Measurements from ENCODE around the gene SLC4A5. TPM values are rescaled to one million over a fixed set of nuclear protein-coding genes. Genes with fewer than 3 reads are reported as not detected.
"Not testable (repeated sequence)": the region's sequence is repeated elsewhere in the genome, so short reads cannot be mapped to it uniquely, and the experiment has no call there.

SLC4A5 gene
- polyA plus RNA-seq, 2 of the 4 experiments (the other 2 are of a cell fraction): 0.50 to 1.1 TPM

DNA sequence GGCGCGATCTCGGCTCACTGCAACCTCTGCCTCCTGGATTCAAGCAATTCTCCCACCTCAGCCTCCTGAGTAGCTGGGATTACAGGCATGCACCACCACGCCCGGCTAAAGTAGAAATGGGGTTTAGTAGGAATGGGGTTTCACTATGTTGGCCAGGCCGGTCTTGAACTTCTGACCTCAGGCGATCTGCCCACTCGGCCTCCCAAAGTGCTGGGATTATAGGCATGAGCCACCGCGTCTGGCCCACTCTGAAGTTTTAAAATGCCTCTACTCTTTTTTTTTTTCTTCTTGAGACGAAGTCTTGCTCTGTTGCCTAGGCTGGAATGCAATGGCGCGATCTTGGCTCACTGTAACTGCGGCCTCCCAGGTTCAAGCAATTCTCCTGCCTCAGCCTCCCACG, 156.5 kb downstream of the SLC4A5 start:
- WGBS (ENCODE audit: missing lambda C conversion rate): 91% methylated on average over 15 of the region's 15 CpGs
- CTCF ChIA-PET: interaction anchor here (0.6 kb wide), 1 partner anchor 173 kb away, joined by 3 read pairs; no protein-coding TSS in a partner anchor
- H3K4me3 ChIP-seq; FAIRE-seq; POLR2A ChIA-PET; H3K27ac ChIP-seq; H3K9me3 ChIP-seq; ATAC-seq; DNase-seq (ENCODE audit: low read depth in 1 of 2, low spot score in 1 of 2); H3K4me1 ChIP-seq; H3K4me2 ChIP-seq: not testable (repeated sequence)

DNA sequence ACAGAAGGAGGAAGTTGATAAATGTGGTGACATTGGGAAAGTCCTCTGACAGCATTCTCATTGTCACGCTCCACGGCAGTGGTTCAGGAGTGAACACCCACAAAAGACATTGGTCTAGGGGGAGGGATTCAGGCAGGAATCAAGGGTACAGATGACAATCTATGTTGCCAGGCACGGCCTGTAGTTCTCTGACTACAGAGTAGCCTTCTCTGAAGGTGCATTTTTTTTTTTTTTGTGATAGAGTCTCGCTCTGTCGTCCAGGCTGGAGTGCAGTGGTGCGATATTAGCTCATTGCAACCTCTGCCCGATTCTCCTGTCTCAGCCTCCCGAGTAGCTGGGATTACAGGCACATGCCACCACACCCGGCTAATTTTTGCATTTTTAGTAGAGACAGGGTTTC, 157.2 kb downstream of the SLC4A5 start:
- Histone ChIP-seq H3K4me2 (no peak overlapping the region), H3K9me3 (no peaks in the 10 kb centered on the region), H3K4me3 (no peak overlapping the region), H3K4me1 (peaks cover 6% of the 10 kb centered on the region; the same call in 1 of the 3 replicates), H3K27ac (no peak overlapping the region)
- FAIRE-seq (no peak), ATAC-seq (no peak; a peak in 1 of 6 replicates), DNase-seq (ENCODE audit: low read depth in 1 of 2, low spot score in 1 of 2) (no peak)
- ChIA-PET POLR2A (no interaction called here), CTCF (no interaction called here)
- TF ChIP-seq, protein P1, sequence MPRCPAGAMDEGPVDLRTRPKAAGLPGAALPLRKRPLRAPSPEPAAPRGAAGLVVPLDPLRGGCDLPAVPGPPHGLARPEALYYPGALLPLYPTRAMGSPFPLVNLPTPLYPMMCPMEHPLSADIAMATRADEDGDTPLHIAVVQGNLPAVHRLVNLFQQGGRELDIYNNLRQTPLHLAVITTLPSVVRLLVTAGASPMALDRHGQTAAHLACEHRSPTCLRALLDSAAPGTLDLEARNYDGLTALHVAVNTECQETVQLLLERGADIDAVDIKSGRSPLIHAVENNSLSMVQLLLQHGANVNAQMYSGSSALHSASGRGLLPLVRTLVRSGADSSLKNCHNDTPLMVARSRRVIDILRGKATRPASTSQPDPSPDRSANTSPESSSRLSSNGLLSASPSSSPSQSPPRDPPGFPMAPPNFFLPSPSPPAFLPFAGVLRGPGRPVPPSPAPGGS (IDR thresholded peaks at IDR 0.05): no peak
- TF ChIP-seq ZSCAN20 (CRISPR knock-in tag; IDR thresholded peaks at IDR 0.05) (no peak), KDM1A (IDR thresholded peaks at IDR 0.05; ENCODE audit: low read depth) (no peak), GATA3 (IDR thresholded peaks at IDR 0.05; ENCODE audit: borderline replicate concordance) (no peak), RAD21 (conservative IDR thresholded peaks at IDR 0.05 in 1 of 2, IDR thresholded peaks at IDR 0.05 in 1 of 2) (no peak), ZC3H11A (IDR thresholded peaks at IDR 0.05) (no peak), BHLHE40 (IDR thresholded peaks at IDR 0.05; ENCODE audit: low read depth, low read length) (no peak), EP300 (IDR thresholded peaks at IDR 0.05) (no peak), NFE2L2 (conservative IDR thresholded peaks at IDR 0.05; ENCODE audit: low read length) (no peak), RCOR1 (IDR thresholded peaks at IDR 0.05; ENCODE audit: low read depth, low read length) (no peak), ZNF302 (CRISPR knock-in tag; IDR thresholded peaks at IDR 0.05) (no peak), FOSB (CRISPR knock-in tag; IDR thresholded peaks at IDR 0.05) (no peak), TFCP2L1 (CRISPR knock-in tag; IDR thresholded peaks at IDR 0.05) (no peak), MYC (IDR thresholded peaks at IDR 0.05; ENCODE audit: borderline replicate concordance, low read length) (no peak)
- TF ChIP-seq, protein P2, sequence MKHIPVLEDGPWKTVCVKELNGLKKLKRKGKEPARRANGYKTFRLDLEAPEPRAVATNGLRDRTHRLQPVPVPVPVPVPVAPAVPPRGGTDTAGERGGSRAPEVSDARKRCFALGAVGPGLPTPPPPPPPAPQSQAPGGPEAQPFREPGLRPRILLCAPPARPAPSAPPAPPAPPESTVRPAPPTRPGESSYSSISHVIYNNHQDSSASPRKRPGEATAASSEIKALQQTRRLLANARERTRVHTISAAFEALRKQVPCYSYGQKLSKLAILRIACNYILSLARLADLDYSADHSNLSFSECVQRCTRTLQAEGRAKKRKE (CRISPR knock-in tag; IDR thresholded peaks at IDR 0.05; ENCODE audit: low read depth): no peak
- TF ChIP-seq, protein P3, sequence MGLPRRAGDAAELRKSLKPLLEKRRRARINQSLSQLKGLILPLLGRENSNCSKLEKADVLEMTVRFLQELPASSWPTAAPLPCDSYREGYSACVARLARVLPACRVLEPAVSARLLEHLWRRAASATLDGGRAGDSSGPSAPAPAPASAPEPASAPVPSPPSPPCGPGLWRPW (IDR thresholded peaks at IDR 0.05): no peak
- TF ChIP-seq, protein P4, sequence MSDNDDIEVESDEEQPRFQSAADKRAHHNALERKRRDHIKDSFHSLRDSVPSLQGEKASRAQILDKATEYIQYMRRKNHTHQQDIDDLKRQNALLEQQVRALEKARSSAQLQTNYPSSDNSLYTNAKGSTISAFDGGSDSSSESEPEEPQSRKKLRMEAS (IDR thresholded peaks at IDR 0.05): no peak
- WGBS (ENCODE audit: missing lambda C conversion rate): 73% methylated on average over 9 of the region's 9 CpGs

DNA sequence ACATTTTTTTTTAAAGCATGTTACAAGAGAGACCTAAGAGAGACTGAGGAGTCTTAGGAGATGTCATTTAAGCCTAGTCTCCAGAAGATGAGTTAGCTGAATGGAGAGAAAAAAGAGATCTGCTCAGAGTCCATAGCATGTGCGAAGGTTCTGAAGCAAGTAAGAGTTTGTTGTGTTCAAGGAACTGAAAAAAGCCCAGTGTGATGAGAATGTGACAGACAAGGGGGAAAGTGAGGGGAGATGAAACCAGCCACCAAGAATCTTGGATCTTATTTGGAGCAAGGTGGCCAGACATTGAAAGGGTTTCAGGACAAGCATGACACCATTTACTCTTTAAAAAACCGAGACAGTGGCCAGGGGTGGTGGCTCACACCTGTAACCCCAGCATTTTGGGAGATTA, 159.3 kb downstream of the SLC4A5 start:
- POLR2A ChIA-PET: no interaction called here
- Histone ChIP-seq H3K27ac (no peak overlapping the region), H3K4me2 (no peak overlapping the region), H3K4me1 (peaks cover 10% of the 10 kb centered on the region; the same call in 1 of the 3 replicates), H3K9me3 (no peaks in the 10 kb centered on the region), H3K4me3 (no peak overlapping the region)
- DNase-seq (ENCODE audit: low read depth in 1 of 2, low spot score in 1 of 2) (no peak), ATAC-seq (no peak), FAIRE-seq (no peak)
- CTCF ChIA-PET: interaction anchor here (1.2 kb wide), 1 partner anchor 15 kb away, joined by 5 read pairs; the partner anchor contains the start of gene MTHFD2
- no peak for TF ChIP-seq ZSCAN20 (CRISPR knock-in tag; IDR thresholded peaks at IDR 0.05)
- TF ChIP-seq HDAC2 (IDR thresholded peaks at IDR 0.05): no peak
- TF ChIP-seq, protein P5, sequence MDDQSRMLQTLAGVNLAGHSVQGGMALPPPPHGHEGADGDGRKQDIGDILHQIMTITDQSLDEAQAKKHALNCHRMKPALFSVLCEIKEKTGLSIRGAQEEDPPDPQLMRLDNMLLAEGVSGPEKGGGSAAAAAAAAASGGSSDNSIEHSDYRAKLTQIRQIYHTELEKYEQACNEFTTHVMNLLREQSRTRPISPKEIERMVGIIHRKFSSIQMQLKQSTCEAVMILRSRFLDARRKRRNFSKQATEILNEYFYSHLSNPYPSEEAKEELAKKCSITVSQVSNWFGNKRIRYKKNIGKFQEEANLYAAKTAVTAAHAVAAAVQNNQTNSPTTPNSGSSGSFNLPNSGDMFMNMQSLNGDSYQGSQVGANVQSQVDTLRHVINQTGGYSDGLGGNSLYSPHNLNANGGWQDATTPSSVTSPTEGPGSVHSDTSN (IDR thresholded peaks at IDR 0.05): no peak
- no peak for TF ChIP-seq HOXB13 (CRISPR knock-in tag; IDR thresholded peaks at IDR 0.05; ENCODE audit: low read depth)
- TF ChIP-seq, protein P2 (CRISPR knock-in tag; IDR thresholded peaks at IDR 0.05; ENCODE audit: low read depth): no peak
- TF ChIP-seq ZC3H11A (IDR thresholded peaks at IDR 0.05): no peak
- TF ChIP-seq RFX5 (IDR thresholded peaks at IDR 0.05): no peak
- TF ChIP-seq, protein P6, sequence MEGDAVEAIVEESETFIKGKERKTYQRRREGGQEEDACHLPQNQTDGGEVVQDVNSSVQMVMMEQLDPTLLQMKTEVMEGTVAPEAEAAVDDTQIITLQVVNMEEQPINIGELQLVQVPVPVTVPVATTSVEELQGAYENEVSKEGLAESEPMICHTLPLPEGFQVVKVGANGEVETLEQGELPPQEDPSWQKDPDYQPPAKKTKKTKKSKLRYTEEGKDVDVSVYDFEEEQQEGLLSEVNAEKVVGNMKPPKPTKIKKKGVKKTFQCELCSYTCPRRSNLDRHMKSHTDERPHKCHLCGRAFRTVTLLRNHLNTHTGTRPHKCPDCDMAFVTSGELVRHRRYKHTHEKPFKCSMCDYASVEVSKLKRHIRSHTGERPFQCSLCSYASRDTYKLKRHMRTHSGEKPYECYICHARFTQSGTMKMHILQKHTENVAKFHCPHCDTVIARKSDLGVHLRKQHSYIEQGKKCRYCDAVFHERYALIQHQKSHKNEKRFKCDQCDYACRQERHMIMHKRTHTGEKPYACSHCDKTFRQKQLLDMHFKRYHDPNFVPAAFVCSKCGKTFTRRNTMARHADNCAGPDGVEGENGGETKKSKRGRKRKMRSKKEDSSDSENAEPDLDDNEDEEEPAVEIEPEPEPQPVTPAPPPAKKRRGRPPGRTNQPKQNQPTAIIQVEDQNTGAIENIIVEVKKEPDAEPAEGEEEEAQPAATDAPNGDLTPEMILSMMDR (IDR thresholded peaks at IDR 0.05): no peak
- no peak for TF ChIP-seq KDM5A (IDR thresholded peaks at IDR 0.05)
- WGBS (ENCODE audit: missing lambda C conversion rate): 54% methylated on average over 2 of the region's 2 CpGs

All from A549 (cell line).